Activated CD8-positive, alpha-beta memory T cell treated with anti-CD3 and anti-CD28 coated beads, Interleukin-2, amount 10 ng/mL, durations not matched to agents 7 days and 5 days (primary cell): ENCODE results near the gene THAP5. TPM values are rescaled to one million over a fixed set of nuclear protein-coding genes. Genes with fewer than 3 reads are reported as not detected.
"Not testable (repeated sequence)": the region's sequence is repeated elsewhere in the genome, so short reads cannot be mapped to it uniquely, and the experiment has no call there.

Source experiments
- ATAC-seq: fragments of 150-1000 bp; cut with Tn5 transposase; one replicate; pipeline ENCODE4 v1.10.0; 2021; ENCODE audit warnings: moderate library complexity
- CTCF ChIA-PET: fragments of 350-600 bp; sonication (Branson Sonifier 250); formaldehyde crosslinking; loops from one replicate; lab custom pipeline; 2021; ENCODE audit warnings: antibody characterized with exemption; lab: Charles Lee
- DNase-seq: peaks from one replicate; pipeline ENCODE4 v3.0.0-alpha.2; 2020
- H3K27ac Mint-ChIP-seq: one replicate; pipeline ENCODE4 v1.8.0; 2021; ENCODE audit warnings: mild to moderate bottlenecking, mixed read lengths
- H3K27me3 Mint-ChIP-seq: one replicate; pipeline ENCODE4 v1.8.0; 2021; ENCODE audit warnings: mixed read lengths
- H3K36me3 Mint-ChIP-seq: one replicate; pipeline ENCODE4 v1.8.0; 2021; ENCODE audit warnings: mild to moderate bottlenecking, mixed read lengths
- H3K4me1 Mint-ChIP-seq: one replicate; pipeline ENCODE4 v1.8.0; 2021; ENCODE audit warnings: mixed read lengths
- H3K4me3 Mint-ChIP-seq: one replicate; pipeline ENCODE4 v1.8.0; 2021; ENCODE audit warnings: mild to moderate bottlenecking, moderate library complexity, mixed read lengths
- H3K9me3 Mint-ChIP-seq: one replicate; pipeline ENCODE4 v1.8.0; 2022; ENCODE audit warnings: low read depth, mixed read lengths
- total RNA-seq, 2 experiments: library from RNA; stranded (reverse); gene quantifications; one replicate each; pipeline ENCODE4 v1.2.3, GENCODE V29; 2021

The THAP5 gene
- total RNA-seq, 2 experiments from 2014 or later, result 27.2 to 28.6 TPM

DNA sequence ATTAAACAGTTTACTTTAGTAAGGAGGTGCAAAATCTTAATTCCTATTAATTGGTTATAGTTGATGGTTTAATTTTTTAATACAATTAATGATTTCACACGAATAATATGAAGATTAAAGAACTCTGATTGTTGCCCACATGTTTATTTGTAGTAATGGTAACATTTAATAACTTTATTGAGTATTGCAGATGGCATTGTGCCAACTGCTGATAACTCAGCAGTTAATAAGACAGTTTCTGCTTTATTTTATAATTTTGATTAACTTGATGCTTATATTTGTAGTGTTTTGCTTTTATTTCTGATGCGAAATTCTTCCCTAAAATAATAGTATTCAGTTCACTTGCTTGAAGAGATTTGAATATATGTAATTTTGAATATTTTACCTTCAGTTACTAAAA, 3.0 kb upstream of the THAP5 start:
- Mint-ChIP-seq H3K27ac (no peak overlapping the region), H3K4me3 (no peak overlapping the region), H3K9me3 (no peaks in the 10 kb centered on the region), H3K36me3 (peaks cover 41% of the 10 kb centered on the region), H3K27me3 (no peaks in the 10 kb centered on the region), H3K4me1 (peaks cover 37% of the 10 kb centered on the region)
- ATAC-seq (no peak), DNase-seq (no peak)
- CTCF ChIA-PET, result interaction anchor here (1.3 kb wide), 1 partner anchor 47 kb away, joined by 3 read pairs; the partner anchor contains the start of gene PNPLA8

DNA sequence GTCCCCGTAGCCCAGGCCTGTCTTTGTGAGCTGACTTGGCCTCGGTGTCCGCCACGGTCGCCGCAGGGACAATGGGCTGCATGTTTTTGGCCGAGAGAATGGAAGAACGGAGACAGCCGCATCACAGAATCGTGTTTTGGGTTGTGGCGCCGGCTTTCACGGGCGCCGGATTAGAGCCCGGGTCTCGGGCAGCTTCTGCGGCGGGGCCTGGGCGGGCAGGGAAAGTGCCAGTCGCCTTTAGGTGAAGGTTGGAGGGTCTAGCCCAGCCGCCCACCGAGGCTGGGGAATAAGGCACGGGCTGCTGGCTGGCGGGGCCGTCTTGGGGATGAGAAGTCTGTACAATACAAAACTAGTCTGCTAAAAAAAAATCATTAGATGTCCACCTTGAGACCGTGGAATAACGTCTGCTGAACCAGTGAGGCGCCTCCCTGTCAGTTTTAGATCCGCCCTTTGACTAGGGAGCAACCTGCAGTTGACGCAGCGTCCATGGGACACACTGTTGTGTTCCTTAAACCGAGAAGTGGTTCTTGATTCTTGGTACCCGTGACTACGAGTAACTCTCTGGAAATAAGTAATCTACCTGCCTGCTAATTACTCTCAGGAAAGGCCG, 745 bp upstream of the THAP5 start:
- DNase-seq (peak; percentile 69), ATAC-seq (peak; percentile 8)
- Mint-ChIP-seq H3K4me3 (peak overlapping the region; percentile 98), H3K27ac (peak overlapping the region; percentile 99), H3K27me3 (no peaks in the 10 kb centered on the region), H3K36me3 (peaks cover 39% of the 10 kb centered on the region), H3K4me1 (peaks cover 44% of the 10 kb centered on the region), H3K9me3 (no peaks in the 10 kb centered on the region)
- CTCF ChIA-PET, result interaction anchor here (1.4 kb wide), 1 partner anchor 46 kb away, joined by 3 read pairs; no protein-coding TSS in a partner anchor

DNA sequence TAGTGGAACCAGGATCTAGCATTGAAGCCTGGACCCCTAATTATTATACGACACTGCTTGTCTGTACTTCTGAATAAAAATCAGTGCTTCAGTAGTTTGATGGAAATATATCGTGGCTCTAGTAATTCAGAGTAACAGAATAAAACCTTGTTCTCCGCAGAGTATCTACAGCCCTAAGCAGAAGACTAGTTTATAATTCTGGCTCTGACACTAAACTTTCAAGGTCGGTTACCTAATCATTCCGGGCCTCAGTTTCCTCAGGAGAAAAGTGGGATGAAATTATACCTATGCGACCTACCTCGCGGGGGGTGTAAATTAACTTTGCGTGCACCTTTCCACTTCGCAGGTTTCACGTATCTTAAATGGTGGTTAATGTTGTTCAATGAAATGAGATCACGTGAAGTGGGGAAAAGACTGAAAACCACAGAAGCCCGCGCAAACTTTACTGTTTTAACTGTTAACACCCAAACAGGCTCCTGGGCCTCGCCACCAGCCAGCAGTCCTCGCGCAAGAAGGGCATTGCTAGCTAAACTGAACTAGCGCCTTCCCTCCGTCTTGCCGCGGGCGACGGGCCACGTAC, 615 bp downstream of the THAP5 start:
- H3K4me3 Mint-ChIP-seq, result peak overlapping the region; percentile 98

GRCh38 chr7:108565987-108566386, 3.5 kb downstream of the THAP5 start:
- Mint-ChIP-seq H3K9me3 (no peaks in the 10 kb centered on the region), H3K27ac (no peak overlapping the region), H3K27me3 (no peaks in the 10 kb centered on the region), H3K4me1 (peaks cover 23% of the 10 kb centered on the region), H3K36me3 (peaks cover 36% of the 10 kb centered on the region), H3K4me3 (no peak overlapping the region)
- ATAC-seq (no peak), DNase-seq (no peak)
- CTCF ChIA-PET, result no interaction called here

More for the DNA sequence above, 615 bp downstream of the THAP5 start:
- peaks cover 39% of the 10 kb centered on the region for H3K36me3 Mint-ChIP-seq
- CTCF ChIA-PET, result interaction anchor here (1.1 to 1.4 kb wide), 2 partner anchors 40 to 44 kb away, joined by 3 read pairs; no protein-coding TSS in a partner anchor
- peaks cover 42% of the 10 kb centered on the region for H3K4me1 Mint-ChIP-seq
- ATAC-seq (no peak), DNase-seq (peak; percentile 77)
- peak overlapping the region; percentile 99 for H3K27ac Mint-ChIP-seq
- H3K27me3 Mint-ChIP-seq, result no peaks in the 10 kb centered on the region
- no peaks in the 10 kb centered on the region for H3K9me3 Mint-ChIP-seq

GRCh38 chr7:108561047-108561619, 8.4 kb downstream of the THAP5 start:
- no peaks in the 10 kb centered on the region for H3K27me3 Mint-ChIP-seq
- CTCF ChIA-PET, result no interaction called here
- H3K27ac Mint-ChIP-seq, result no peak overlapping the region
- peaks cover 11% of the 10 kb centered on the region for H3K9me3 Mint-ChIP-seq
- no peak for ATAC-seq
- DNase-seq, result no peak
- H3K4me1 Mint-ChIP-seq, result peaks cover 3% of the 10 kb centered on the region
- H3K4me3 Mint-ChIP-seq, result no peak overlapping the region
- peaks cover 52% of the 10 kb centered on the region for H3K36me3 Mint-ChIP-seq

DNA sequence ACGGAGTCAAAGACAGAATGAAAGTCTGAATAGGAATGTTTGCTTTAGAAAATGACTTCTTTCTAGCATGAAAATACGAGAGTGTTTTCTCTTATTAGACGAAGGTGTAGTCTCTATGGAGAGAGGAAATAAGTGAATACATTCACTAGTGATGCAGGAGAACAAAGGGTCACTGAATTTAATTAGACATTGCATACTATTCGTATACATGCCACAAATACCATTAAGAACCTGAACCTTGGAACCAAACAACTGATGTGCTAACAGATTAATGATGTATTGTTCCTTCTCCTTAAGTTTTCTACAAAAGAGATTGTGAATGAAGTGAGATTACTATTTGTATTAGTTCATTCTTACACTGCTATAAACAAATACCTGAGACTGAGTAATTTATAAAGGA, 10.3 kb downstream of the THAP5 start:
- CTCF ChIA-PET, result no interaction called here
- no peaks in the 10 kb centered on the region for H3K4me1 Mint-ChIP-seq
- no peak for ATAC-seq
- DNase-seq, result no peak
- H3K9me3 Mint-ChIP-seq, result peaks cover 11% of the 10 kb centered on the region
- H3K4me3 Mint-ChIP-seq, result no peak overlapping the region
- no peaks in the 10 kb centered on the region for H3K27me3 Mint-ChIP-seq
- no peak overlapping the region for H3K27ac Mint-ChIP-seq
- peaks cover 42% of the 10 kb centered on the region for H3K36me3 Mint-ChIP-seq

GRCh38 chr7:108557617-108558016, 11.9 kb downstream of the THAP5 start:
- CTCF ChIA-PET, result no interaction called here
- DNase-seq (no peak), ATAC-seq (no peak)
- peaks cover 11% of the 10 kb centered on the region for H3K9me3 Mint-ChIP-seq
- H3K4me3 Mint-ChIP-seq, result no peak overlapping the region
- H3K27me3 Mint-ChIP-seq, result no peaks in the 10 kb centered on the region
- H3K27ac Mint-ChIP-seq, result no peak overlapping the region
- peaks cover 40% of the 10 kb centered on the region for H3K36me3 Mint-ChIP-seq
- H3K4me1 Mint-ChIP-seq, result no peaks in the 10 kb centered on the region

DNA sequence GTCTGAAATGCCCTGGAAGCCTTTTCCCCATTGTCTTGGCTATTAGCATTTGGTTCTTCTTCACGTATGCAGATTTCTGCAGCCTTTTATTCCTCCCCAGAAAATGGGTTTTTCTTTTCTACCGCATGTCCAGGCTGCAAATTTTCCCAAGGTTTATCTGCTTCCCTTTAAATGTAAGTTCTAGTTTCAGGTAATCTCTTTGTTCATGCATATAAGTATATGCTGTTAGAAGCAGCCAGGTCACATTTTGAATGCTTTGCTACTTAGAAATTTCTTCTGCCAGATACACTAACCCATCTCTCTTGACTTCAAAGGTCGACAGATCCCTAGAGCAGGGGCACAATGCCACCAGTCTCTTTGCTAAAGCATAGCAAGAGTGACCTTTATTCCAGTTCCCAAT, 12.3 kb downstream of the THAP5 start:
- CTCF ChIA-PET, result no interaction called here
- Mint-ChIP-seq H3K36me3 (peaks cover 37% of the 10 kb centered on the region), H3K27me3 (no peaks in the 10 kb centered on the region), H3K9me3 (peaks cover 11% of the 10 kb centered on the region), H3K4me1 (no peaks in the 10 kb centered on the region), H3K4me3 (no peak overlapping the region), H3K27ac (no peak overlapping the region)
- DNase-seq (no peak), ATAC-seq (no peak)

GRCh38 chr7:108556665-108557064, 12.8 kb downstream of the THAP5 start:
- H3K4me1 Mint-ChIP-seq, ATAC-seq, CTCF ChIA-PET, H3K27ac Mint-ChIP-seq, H3K4me3 Mint-ChIP-seq, DNase-seq, H3K27me3 Mint-ChIP-seq: not testable (repeated sequence)
- Mint-ChIP-seq H3K9me3 (peaks cover 11% of the 10 kb centered on the region), H3K36me3 (peaks cover 35% of the 10 kb centered on the region)

DNA sequence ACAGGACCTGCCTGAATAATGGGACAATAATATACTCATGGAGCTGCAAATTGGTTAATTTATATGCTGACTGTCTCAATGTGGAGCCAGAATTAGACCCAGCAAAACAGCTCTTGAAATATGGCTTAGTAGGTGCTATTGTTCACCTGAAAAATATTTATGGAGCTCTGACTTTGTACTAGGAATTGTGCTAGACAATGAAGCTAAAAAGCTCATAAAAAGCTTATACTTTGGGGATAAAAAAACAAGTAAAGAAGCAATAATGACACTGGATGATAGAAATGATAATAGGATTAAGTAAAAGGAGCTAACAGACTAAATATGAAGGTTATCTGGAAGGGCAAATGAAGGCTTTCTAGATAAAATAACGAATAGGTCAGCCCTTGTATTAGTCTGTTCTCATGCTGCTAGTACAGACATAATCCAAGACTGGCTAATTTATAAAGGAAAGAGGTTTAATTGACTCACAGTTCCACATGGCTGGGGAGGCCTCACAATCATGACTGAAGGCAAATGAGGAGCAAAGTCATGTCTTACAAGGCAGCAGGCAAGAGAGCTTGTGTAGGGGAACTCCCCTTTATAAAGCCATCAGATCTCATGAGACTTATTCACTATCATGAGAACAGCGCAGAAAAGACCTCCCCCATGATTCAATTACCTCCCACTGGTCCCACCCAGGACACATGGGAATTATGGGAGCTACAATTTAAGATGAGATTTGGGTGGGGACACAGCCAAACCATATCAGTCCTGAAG, 21.2 kb downstream of the THAP5 start:
- H3K36me3 Mint-ChIP-seq, H3K4me1 Mint-ChIP-seq, H3K9me3 Mint-ChIP-seq, H3K27me3 Mint-ChIP-seq, ATAC-seq, DNase-seq, H3K27ac Mint-ChIP-seq, H3K4me3 Mint-ChIP-seq: not testable (repeated sequence)
- CTCF ChIA-PET, result interaction anchor here (1.5 kb wide), 1 partner anchor 52 kb away, joined by 5 read pairs; no protein-coding TSS in a partner anchor

DNA sequence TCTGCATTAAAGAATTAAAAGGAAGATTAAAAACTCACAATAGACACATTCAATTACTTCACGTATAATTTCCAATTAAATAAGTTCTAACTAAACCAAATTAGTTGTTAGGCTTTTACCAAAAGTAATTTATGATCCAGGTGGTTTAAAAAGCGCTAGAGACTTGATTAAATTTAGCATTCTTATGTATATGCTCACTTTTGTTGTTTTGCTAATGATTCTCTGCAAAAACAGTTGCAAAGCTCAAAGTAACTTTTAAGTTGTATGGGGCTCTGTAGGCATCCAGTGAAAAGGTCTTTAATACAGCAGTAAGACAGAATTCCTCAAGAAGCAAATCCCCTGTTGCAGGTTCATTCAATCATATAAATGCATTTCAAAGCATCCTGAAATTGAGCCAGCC, 28.0 kb downstream of the THAP5 start:
- H3K27ac Mint-ChIP-seq, result no peak overlapping the region
- H3K9me3 Mint-ChIP-seq, result no peaks in the 10 kb centered on the region
- H3K4me1 Mint-ChIP-seq, result no peaks in the 10 kb centered on the region
- DNase-seq, result no peak
- no peak for ATAC-seq
- no peak overlapping the region for H3K4me3 Mint-ChIP-seq
- CTCF ChIA-PET, result no interaction called here
- H3K36me3 Mint-ChIP-seq, result no peaks in the 10 kb centered on the region
- H3K27me3 Mint-ChIP-seq, result peaks cover 5% of the 10 kb centered on the region

DNA sequence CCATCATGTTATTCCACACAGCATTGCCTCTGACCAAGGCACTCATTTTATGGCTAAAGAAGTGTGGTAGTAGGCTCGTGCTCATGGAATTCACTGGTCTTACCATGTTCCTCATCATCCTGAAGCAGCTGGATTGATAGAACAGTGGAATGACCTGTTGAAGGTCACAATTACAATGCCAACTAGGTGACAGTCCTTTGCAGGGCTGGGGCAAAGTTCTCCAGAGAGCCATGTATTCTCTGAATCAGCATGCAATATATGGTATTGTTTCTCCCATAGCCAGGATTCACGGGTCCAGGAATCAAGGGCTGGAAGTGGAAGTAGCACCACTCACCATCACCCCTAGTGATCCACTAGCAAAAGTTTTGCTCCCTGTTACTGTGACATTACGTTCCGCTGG, 30.8 kb downstream of the THAP5 start:
- ATAC-seq, DNase-seq, H3K9me3 Mint-ChIP-seq, H3K27ac Mint-ChIP-seq, CTCF ChIA-PET, H3K36me3 Mint-ChIP-seq, H3K4me1 Mint-ChIP-seq, H3K4me3 Mint-ChIP-seq: not testable (repeated sequence)
- H3K27me3 Mint-ChIP-seq, result peaks cover 12% of the 10 kb centered on the region

DNA sequence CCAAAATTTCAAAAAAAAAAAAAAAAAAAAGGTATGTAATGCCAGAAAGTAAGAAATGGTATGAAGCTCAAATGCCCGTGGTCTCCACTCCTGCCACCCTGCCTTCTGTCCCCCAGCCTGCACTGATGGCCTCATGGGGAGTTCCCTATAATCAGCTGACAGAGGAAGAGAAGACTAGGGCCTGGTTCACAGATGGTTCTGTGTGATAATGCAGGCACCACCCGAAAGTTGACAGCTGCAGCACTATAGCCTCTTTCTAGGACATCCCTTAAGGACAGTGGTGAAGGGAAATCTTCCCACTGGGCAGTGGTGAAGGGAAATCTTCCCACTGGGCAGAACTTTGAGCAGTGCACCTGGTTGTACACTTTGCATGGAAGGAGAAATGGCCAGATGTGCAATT, 31.3 kb downstream of the THAP5 start:
- H3K4me1 Mint-ChIP-seq, DNase-seq, ATAC-seq, H3K4me3 Mint-ChIP-seq, H3K9me3 Mint-ChIP-seq, CTCF ChIA-PET, H3K36me3 Mint-ChIP-seq, H3K27ac Mint-ChIP-seq: not testable (repeated sequence)
- H3K27me3 Mint-ChIP-seq, result peaks cover 12% of the 10 kb centered on the region
